Uterus (tissue), 4 donors: ENCODE results near the gene GNPAT. TPM values are rescaled to one million over a fixed set of nuclear protein-coding genes. Genes with fewer than 3 reads are reported as not detected.

Source experiments
- DNase-seq, 2 donors: peaks; one replicate each; pipeline ENCODE4 v3.0.0-alpha.2; 2019 to 2020
- H3K27ac ChIP-seq, 2 donors: fragments of 200-600 bp; sonication (generic); 1 replicate in 1 of 2; 2 replicates in 1 of 2; pipeline ENCODE4 v1.5.1; 2016 to 2018
- H3K27me3 ChIP-seq, 2 donors: fragments of 200-600 bp; sonication (generic); one replicate each; pipeline ENCODE4 v1.5.1; 2018 to 2019; ENCODE audit warnings: control low read depth in 1 of 2
- H3K36me3 ChIP-seq, 2 donors: fragments of 200-600 bp; sonication (generic); one replicate each; pipeline ENCODE4 v1.5.1; 2019; ENCODE audit warnings: control low read depth in 1 of 2
- H3K4me1 ChIP-seq, 2 donors: fragments of 200-600 bp; sonication (generic); one replicate each; pipeline ENCODE4 v1.5.1; 2018 to 2019; ENCODE audit warnings: control low read depth in 1 of 2
- H3K4me3 ChIP-seq, 2 donors: fragments of 200-600 bp; sonication (generic); 1 replicate in 1 of 2; 2 replicates in 1 of 2; pipeline ENCODE4 v1.5.1; 2018 to 2019; ENCODE audit warnings: mild to moderate bottlenecking in 1 of 2
- H3K9me3 ChIP-seq, 2 donors: fragments of 200-600 bp; sonication (generic); one replicate each; pipeline ENCODE4 v1.5.1; 2019; ENCODE audit warnings: control low read depth in 1 of 2
- CTCF ChIP-seq, 4 experiments: fragments of 200-600 bp in 2 of 4; fragments of 450-650 bp in 2 of 4; sonication (generic) in 2 of 4; IDR thresholded peaks; one replicate each; pipeline ENCODE4 v1.5.1; 2016 to 2019; ENCODE audit warnings: antibody characterized with exemption in 4 of 4, mild to moderate bottlenecking in 2 of 4, moderate library complexity in 1 of 4
- POLR2A ChIP-seq, 2 donors: fragments of 450-650 bp; IDR thresholded peaks; one replicate each; pipeline ENCODE4 v1.6.1; 2016; ENCODE audit warnings: antibody characterized with exemption in 2 of 2, mild to moderate bottlenecking in 1 of 2, moderate library complexity in 1 of 2
- intact Hi-C: fragments of 100-400 bp; cut with DNase I; formaldehyde crosslinking; loops from one replicate; pipeline ENCODE4 v1.15.1; 2023; ENCODE audit warnings: low total_unique reads
- total RNA-seq, 4 donors: library from RNA; depleted of rRNA in 3 of 4; stranded (reverse); fragments of >200 nt in 3 of 4; gene quantifications; one replicate each; pipeline versions ENCODE4 v1.1.0 to v1.2.4, GENCODE V29; 2014 to 2023
- donor health status: DM: yes; HTN: yes; CAD: no.

The GNPAT gene
- total RNA-seq, 4 donors from 2014 or later, result 8.2 to 56.1 (median 32.7) TPM

GRCh38 chr1:231265379-231265778, 24.4 kb downstream of the GNPAT start:
- H3K4me3 ChIP-seq, result no peak overlapping the region
- no peaks in the 10 kb centered on the region for H3K36me3 ChIP-seq
- H3K9me3 ChIP-seq, result no peaks in the 10 kb centered on the region
- intact Hi-C loops, result no loop called here
- DNase-seq, result no peak
- no peaks in the 10 kb centered on the region for H3K27me3 ChIP-seq
- no peak overlapping the region for H3K27ac ChIP-seq
- H3K4me1 ChIP-seq, result no peaks in the 10 kb centered on the region
- no peak for TF ChIP-seq POLR2A (IDR thresholded peaks at IDR 0.05)
- no peak for TF ChIP-seq CTCF (IDR thresholded peaks at IDR 0.05)

GRCh38 chr1:231266811-231267322, 25.9 kb downstream of the GNPAT start:
- intact Hi-C loops, result no loop called here
- Histone ChIP-seq H3K27ac (no peak overlapping the region), H3K9me3 (no peaks in the 10 kb centered on the region), H3K27me3 (no peaks in the 10 kb centered on the region), H3K4me1 (no peaks in the 10 kb centered on the region), H3K36me3 (no peaks in the 10 kb centered on the region), H3K4me3 (no peak overlapping the region)
- no peak for TF ChIP-seq CTCF (IDR thresholded peaks at IDR 0.05)
- TF ChIP-seq POLR2A (IDR thresholded peaks at IDR 0.05), result no peak
- no peak for DNase-seq

- DNase-seq, result no peak
- Histone ChIP-seq H3K4me1 (no peaks in the 10 kb centered on the region), H3K4me3 (no peak overlapping the region), H3K9me3 (no peaks in the 10 kb centered on the region), H3K27ac (no peak overlapping the region), H3K36me3 (no peaks in the 10 kb centered on the region), H3K27me3 (no peaks in the 10 kb centered on the region)
- intact Hi-C loops, result no loop called here
- TF ChIP-seq CTCF (IDR thresholded peaks at IDR 0.05) (no peak), POLR2A (IDR thresholded peaks at IDR 0.05) (no peak)
Measured at GRCh38 chr1:231272173-231272572, 31.2 kb downstream of the GNPAT start.

DNA sequence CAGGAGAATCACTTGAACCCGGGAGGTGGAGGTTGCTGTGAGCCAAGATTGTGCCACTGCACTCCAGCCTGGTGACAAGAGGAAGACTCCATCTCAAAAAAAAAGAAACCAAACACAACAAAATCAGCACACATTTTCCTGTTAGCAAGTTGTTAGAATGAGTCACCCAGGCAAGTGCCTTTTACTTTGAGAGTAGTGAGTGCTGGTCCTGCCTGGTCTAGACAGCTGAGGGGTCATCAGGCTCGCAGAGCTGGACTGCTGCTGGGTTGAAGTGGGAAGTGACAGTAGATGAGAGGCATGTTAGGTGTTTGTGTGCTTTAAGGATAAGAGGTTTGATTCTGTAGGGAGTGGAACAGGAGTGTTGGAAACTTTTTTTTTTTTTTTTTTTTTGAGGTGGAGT, 31.9 kb downstream of the GNPAT start:
- intact Hi-C loops, result no loop called here
- H3K36me3 ChIP-seq, result no peaks in the 10 kb centered on the region
- H3K9me3 ChIP-seq, result no peaks in the 10 kb centered on the region
- DNase-seq, result no peak
- TF ChIP-seq CTCF (IDR thresholded peaks at IDR 0.05), result no peak
- H3K4me3 ChIP-seq, result no peak overlapping the region
- H3K27ac ChIP-seq, result no peak overlapping the region
- H3K4me1 ChIP-seq, result no peaks in the 10 kb centered on the region
- no peaks in the 10 kb centered on the region for H3K27me3 ChIP-seq

DNA sequence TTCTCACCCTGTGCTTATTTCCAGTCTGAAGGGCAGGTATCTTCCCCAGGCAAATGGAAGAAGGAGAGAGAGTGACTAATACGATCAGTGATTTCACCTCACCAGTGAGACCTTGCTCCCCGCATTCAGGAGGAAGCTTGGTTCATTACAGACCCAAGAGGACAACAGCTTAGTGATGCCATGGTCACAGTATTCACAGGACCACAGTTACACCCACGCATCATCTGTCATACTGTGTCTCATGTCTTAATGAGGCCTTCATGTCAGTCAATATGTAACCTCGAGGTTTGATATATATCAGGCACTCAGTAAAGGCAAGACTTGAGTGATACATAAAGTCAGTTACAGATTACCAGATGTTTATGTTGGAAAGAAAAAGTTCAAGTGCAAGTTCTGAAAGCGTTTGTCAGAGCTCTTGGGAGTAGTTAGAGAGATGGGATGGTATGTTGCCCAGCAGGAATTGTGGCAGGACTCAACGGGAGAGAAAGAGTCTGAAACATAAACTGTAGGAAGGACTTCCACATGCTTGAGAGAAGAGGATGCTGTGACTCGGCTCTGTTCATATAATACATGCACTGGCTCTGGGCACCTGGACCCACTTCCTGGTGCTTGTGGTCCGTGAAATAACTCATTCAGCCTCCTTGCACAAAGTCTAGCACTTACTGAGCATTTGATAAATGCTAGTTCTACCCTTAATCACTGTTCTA, 33.3 kb downstream of the GNPAT start:
- Histone ChIP-seq H3K4me3 (no peak overlapping the region), H3K9me3 (no peaks in the 10 kb centered on the region), H3K36me3 (no peaks in the 10 kb centered on the region), H3K4me1 (no peaks in the 10 kb centered on the region), H3K27ac (no peak overlapping the region), H3K27me3 (no peaks in the 10 kb centered on the region)
- no peak for DNase-seq
- intact Hi-C loops, result no loop called here
- TF ChIP-seq CTCF (IDR thresholded peaks at IDR 0.05), result no peak
- no peak for TF ChIP-seq POLR2A (IDR thresholded peaks at IDR 0.05)
